Gastrocnemius medialis (tissue), 4 donors: ENCODE data around the gene GLCCI1. TPM values are rescaled to one million over a fixed set of nuclear protein-coding genes. Genes with fewer than 3 reads are reported as not detected.

Experiments used
- ATAC-seq, 2 donors: fragments of 150-250 bp; one replicate each; pipeline ENCODE4 v1.9.1; 2016
- DNase-seq, 2 donors: peaks; one replicate each; pipeline ENCODE4 v3.0.0-alpha.2; 2019
- H3K27ac ChIP-seq, 4 donors: fragments of 200-600 bp; sonication (generic); 1 replicate in 1 of 4; 2 replicates in 3 of 4; pipeline ENCODE4 v1.5.1; 2016 to 2018; ENCODE audit warnings: mild to moderate bottlenecking in 2 of 4, moderate library complexity in 1 of 4
- H3K27me3 ChIP-seq, 3 donors: fragments of 200-600 bp; sonication (generic) in 2 of 3; 1 replicate in 1 of 3; 2 replicates in 2 of 3; pipeline versions ENCODE4 v1.5.1 to v1.6.0; 2016 to 2019; ENCODE audit warnings: mild to moderate bottlenecking in 1 of 3, moderate library complexity in 1 of 3
- H3K36me3 ChIP-seq, 2 donors: fragments of 200-600 bp; sonication (generic) in 1 of 2; one replicate each; pipeline ENCODE4 v1.5.1; 2017 to 2018
- H3K4me1 ChIP-seq, 2 donors: fragments of 200-600 bp; sonication (generic) in 1 of 2; one replicate each; pipeline ENCODE4 v1.5.1; 2016 to 2017; ENCODE audit warnings: mild to moderate bottlenecking in 2 of 2
- H3K4me3 ChIP-seq, 4 donors: fragments of 200-600 bp; sonication (generic) in 3 of 4; 1 replicate in 1 of 4; 2 replicates in 3 of 4; pipeline ENCODE4 v1.5.1; 2016 to 2019; ENCODE audit warnings: mild to moderate bottlenecking in 2 of 4
- H3K9me3 ChIP-seq, 3 donors: fragments of 200-600 bp; sonication (generic) in 2 of 3; 1 replicate in 1 of 3; 2 replicates in 2 of 3; pipeline ENCODE4 v1.5.1; 2016 to 2019
- CTCF ChIP-seq, 5 experiments: fragments of 450-650 bp in 3 of 5; fragments of 200-600 bp in 2 of 5; sonication (generic) in 2 of 5; IDR thresholded peaks in 4 of 5; conservative IDR thresholded peaks in 1 of 5; 1 replicate in 4 of 5; 2 replicates in 1 of 5; pipeline ENCODE4 v1.5.1; 2016 to 2019; ENCODE audit warnings: antibody characterized with exemption in 5 of 5, mild to moderate bottlenecking in 3 of 5, moderate library complexity in 3 of 5
- POLR2A ChIP-seq, 2 donors: fragments of 450-650 bp; IDR thresholded peaks; one replicate each; pipeline ENCODE4 v1.6.1; 2017; ENCODE audit warnings: antibody characterized with exemption in 2 of 2, mild to moderate bottlenecking in 2 of 2, moderate library complexity in 2 of 2
- in situ Hi-C, 4 donors: fragments of 200-750 bp; cut with MboI; loops; one replicate each; pipeline versions ENCODE4 v1.15.0 to v1.8.0; 2017; ENCODE audit warnings: low sequenced_read_pairs in 4 of 4
- intact Hi-C: fragments of 100-400 bp; cut with DNase I; formaldehyde crosslinking; loops from one replicate; pipeline ENCODE4 v1.15.1; 2023; ENCODE audit warnings: low total_unique reads
- total RNA-seq, 4 donors: library from RNA; depleted of rRNA; stranded (reverse); fragments of >200 nt; gene quantifications; one replicate each; pipeline versions ENCODE4 v1.1.0 to v1.2.3, GENCODE V29; 2016

The GLCCI1 gene
- total RNA-seq, 4 donors from 2014 or later, result 1.2 to 6.1 (median 2.6) TPM

GRCh38 chr7:8017423-8017822 lies 48.8 kb downstream of the GLCCI1 start:
- no peak overlapping the region for H3K27ac ChIP-seq

GRCh38 chr7:8018961-8019360 lies 50.4 kb downstream of the GLCCI1 start:
- Histone ChIP-seq H3K4me3 (no peak overlapping the region), H3K27ac (no peak overlapping the region), H3K36me3 (no peaks in the 10 kb centered on the region), H3K27me3 (no peaks in the 10 kb centered on the region), H3K4me1 (no peaks in the 10 kb centered on the region), H3K9me3 (no peaks in the 10 kb centered on the region)
- DNase-seq (no peak), ATAC-seq (no peak)
- intact Hi-C loops, result no loop called here
- TF ChIP-seq CTCF (IDR thresholded peaks at IDR 0.05 in 4 of 5, conservative IDR thresholded peaks at IDR 0.05 in 1 of 5), result no peak
- no peak for TF ChIP-seq POLR2A (IDR thresholded peaks at IDR 0.05)
- in situ Hi-C loops, result no loop called here

More at GRCh38 chr7:8017423-8017822, 48.8 kb downstream of the GLCCI1 start:
- ATAC-seq, result no peak
- H3K9me3 ChIP-seq, result no peaks in the 10 kb centered on the region
- intact Hi-C loops, result no loop called here
- DNase-seq, result no peak
- H3K4me3 ChIP-seq, result no peak overlapping the region
- H3K4me1 ChIP-seq, result no peaks in the 10 kb centered on the region
- in situ Hi-C loops, result no loop called here
- H3K27me3 ChIP-seq, result no peaks in the 10 kb centered on the region
- no peaks in the 10 kb centered on the region for H3K36me3 ChIP-seq
- TF ChIP-seq CTCF (IDR thresholded peaks at IDR 0.05 in 4 of 5, conservative IDR thresholded peaks at IDR 0.05 in 1 of 5) (no peak), POLR2A (IDR thresholded peaks at IDR 0.05) (no peak)

GRCh38 chr7:8022628-8023027 lies 54.0 kb downstream of the GLCCI1 start:
- intact Hi-C loops, result no loop called here
- peaks cover 0 to 6% of the 10 kb centered on the region in 2 donors for H3K36me3 ChIP-seq

GRCh38 chr7:8035192-8035591 lies 66.6 kb downstream of the GLCCI1 start:
- no peak for TF ChIP-seq CTCF (IDR thresholded peaks at IDR 0.05 in 4 of 5, conservative IDR thresholded peaks at IDR 0.05 in 1 of 5)
- TF ChIP-seq POLR2A (IDR thresholded peaks at IDR 0.05), result no peak
- ATAC-seq, result no peak

More at GRCh38 chr7:8022628-8023027, 54.0 kb downstream of the GLCCI1 start:
- ATAC-seq, result no peak
- Histone ChIP-seq H3K4me1 (no peaks in the 10 kb centered on the region), H3K4me3 (no peak overlapping the region), H3K27ac (no peak overlapping the region), H3K9me3 (no peaks in the 10 kb centered on the region), H3K27me3 (no peaks in the 10 kb centered on the region)
- no peak for DNase-seq
- in situ Hi-C loops, result no loop called here
- no peak for TF ChIP-seq POLR2A (IDR thresholded peaks at IDR 0.05)
- TF ChIP-seq CTCF (IDR thresholded peaks at IDR 0.05 in 4 of 5, conservative IDR thresholded peaks at IDR 0.05 in 1 of 5), result no peak

More at GRCh38 chr7:8035192-8035591, 66.6 kb downstream of the GLCCI1 start:
- in situ Hi-C loops (no loop called here), intact Hi-C loops (no loop called here)
- Histone ChIP-seq H3K36me3 (no peaks in the 10 kb centered on the region), H3K27me3 (no peaks in the 10 kb centered on the region), H3K9me3 (no peaks in the 10 kb centered on the region), H3K4me3 (no peak overlapping the region), H3K27ac (no peak overlapping the region), H3K4me1 (no peaks in the 10 kb centered on the region)
- no peak for DNase-seq
